GM18873 (cell line): ENCODE measurements around the gene GPR162.
"Not testable (repeated sequence)": the region's sequence is repeated elsewhere in the genome, so short reads cannot be mapped to it uniquely, and the experiment has no call there.

ENCODE experiments used
- ATAC-seq: cut with Tn5 transposase; IDR thresholded peaks from one replicate; pipeline ENCODE4 v1.9.1; 2021; ENCODE audit warnings: mild to moderate bottlenecking, moderate library complexity, moderate number of reproducible peaks; ENCODE audit not compliant: unreplicated experiment, low FRiP score

The GPR162 gene

GRCh38 chr12:6870304-6870703 lies 48.7 kb downstream of the GPR162 start:
- not testable (repeated sequence) for ATAC-seq

DNA sequence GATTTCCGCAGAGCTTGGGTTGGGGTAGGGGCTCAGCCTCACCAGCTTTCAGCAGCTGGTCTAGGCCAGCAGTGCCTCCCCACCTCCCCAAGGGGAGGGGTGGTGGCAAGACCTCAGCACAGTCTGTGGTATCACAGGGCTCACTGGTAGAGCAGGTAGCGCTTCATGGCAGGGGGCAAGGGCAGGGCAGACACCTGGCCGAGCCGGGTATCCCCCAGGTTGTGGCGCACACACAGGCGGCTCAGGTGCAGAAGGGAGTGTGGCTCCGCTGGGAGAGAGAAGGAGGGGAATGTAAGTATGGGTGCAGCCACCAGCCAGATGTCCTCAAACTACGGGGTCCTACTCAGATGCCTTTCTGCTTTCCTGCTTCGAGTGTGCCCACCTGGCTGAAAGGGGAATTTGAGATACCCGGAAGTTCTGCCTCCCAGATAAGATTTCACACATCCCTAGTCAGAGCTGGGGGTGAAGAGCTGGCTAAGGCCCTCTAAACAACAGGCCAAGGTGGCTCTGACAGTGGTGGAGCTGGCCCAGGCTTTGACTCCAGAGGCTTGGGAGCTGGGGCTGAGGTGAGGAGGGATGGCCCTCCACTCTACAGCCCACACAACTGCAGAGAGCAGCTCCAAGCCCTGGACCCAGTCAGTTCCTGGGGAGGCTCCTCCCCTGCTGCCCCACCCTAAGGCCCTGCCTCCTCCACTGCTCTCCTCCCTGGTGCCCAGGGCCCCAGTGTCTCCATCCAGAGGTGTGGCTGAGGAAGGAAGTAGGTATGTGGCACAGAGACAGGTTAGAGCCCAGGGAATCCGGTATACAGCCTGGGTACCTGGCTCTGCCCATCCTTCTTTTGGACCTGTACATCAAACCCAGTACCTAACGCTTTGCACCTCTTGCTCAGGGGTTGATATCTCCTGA lies 49.7 kb downstream of the GPR162 start:
- ATAC-seq: no peak

GRCh38 chr12:6872073-6873048 lies 50.7 kb downstream of the GPR162 start:
- ATAC-seq: no peak

- peak; percentile 54 for ATAC-seq
Observed at GRCh38 chr12:6873094-6874014, 51.7 kb downstream of the GPR162 start, which contains the start of gene SPSB2. SPSB2 (minus strand) TSS chr12:6873303; CDS start chr12:6872901, 402 bp downstream.

DNA sequence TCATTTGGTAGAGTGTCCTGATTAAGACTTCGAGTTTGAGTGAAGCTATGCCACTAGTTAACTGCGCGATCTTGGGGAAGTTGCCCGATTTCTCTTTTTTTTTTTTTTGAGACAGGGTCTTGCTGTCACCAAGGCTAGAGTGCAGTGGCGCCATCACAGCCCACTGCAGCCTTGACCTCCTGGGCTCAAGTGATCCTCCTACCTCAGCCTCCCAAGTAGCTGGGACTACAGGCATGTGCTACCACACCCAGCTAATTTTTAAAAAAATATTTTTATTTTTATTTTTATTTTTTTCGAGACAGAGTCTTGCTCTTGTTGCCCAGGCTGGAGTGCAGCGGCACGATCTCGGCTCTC lies 52.4 kb downstream of the GPR162 start:
- not testable (repeated sequence) for ATAC-seq
